HG02943 (cell line): ENCODE measurements around the gene CNMD.
"Not testable (repeated sequence)": the region's sequence is repeated elsewhere in the genome, so short reads cannot be mapped to it uniquely, and the experiment has no call there.

Source experiments
- ATAC-seq: cut with Tn5 transposase; IDR thresholded peaks from one replicate; pipeline ENCODE4 v1.9.1; 2021; ENCODE audit warnings: mild to moderate bottlenecking, low read depth, moderate library complexity; ENCODE audit not compliant: unreplicated experiment

The CNMD gene

DNA sequence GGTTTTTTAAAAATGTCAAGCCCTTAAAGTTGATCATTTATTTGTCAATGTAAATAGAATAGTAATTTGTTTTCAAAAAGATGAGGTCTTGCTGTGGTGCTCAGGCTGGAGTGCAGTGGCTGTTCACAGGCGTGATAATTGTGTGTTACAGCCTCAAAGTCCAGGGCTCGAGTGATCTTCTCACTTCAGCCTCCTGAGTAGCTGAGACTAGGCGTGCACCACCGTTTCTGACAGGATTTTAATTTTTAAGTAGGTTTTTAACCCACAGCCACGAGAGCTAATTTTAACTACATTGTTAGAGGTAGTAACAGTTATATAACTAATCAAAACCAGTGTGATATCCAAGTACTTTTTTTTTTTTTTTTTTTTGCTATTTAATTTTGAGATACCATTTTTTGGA, 43.1 kb downstream of the CNMD start:
- no peak for ATAC-seq

GRCh38 chr13:52695856-52696255, 43.8 kb downstream of the CNMD start:
- ATAC-seq = no peak

DNA sequence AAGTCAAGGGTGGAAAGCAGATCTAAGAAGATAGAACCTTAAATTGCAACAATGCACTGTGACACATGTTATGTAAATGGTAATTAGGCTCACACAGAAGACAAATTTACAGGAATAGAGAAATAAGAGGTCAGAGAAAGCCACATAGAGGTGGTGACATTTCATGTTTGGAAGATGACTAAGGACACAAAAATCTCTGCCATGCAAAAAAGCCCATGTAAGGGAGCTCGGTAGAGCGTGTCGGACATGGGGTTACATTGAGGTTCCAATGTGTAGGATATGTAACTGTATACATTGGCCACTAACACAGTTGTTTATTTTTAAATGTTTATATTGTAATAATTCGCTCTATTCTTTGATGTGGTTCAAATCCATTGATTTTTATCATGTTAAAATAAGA, 53.2 kb downstream of the CNMD start:
- no peak for ATAC-seq

DNA sequence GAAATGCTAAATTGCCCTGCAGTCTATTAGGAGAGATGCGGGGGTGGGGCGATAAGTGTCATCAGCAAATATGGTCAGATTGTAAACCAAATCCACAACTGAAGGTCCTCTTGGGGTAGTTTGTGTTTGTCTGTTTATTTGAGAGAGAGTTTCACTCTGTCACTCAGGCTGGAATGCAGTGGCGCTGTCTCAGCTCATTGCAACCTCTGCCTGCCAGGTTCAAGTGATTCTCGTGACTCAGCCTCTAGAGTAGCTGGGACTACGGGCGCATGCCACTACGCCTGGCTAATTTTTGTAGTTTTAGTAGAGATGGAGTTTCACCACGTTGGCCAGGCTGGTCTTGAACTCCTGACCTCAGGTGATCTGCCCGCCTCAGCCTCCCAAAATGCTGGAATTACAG, 53.8 kb downstream of the CNMD start:
- ATAC-seq = not testable (repeated sequence)

GRCh38 chr13:52677823-52678222, 61.8 kb downstream of the CNMD start:
- no peak for ATAC-seq

GRCh38 chr13:52673465-52673864, 66.2 kb downstream of the CNMD start:
- ATAC-seq = no peak

DNA sequence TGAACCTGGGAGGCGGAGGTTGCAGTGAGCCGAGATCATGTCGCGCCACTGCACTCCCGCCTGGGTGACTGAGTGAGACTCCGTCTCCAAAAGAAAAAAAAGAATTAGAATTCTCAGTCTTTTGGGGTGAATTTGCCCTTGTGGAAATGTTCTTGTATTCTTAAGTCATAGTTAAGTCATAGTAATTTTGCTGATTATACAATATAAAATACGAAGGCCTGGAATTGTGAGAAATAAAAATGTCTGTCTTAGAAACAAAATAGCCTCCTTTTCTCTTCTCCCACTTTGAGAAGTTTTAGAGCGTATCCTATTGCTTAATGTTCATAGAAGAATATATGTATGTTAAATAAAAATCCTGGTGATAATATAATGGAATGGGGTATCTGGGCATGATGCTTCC, 68.9 kb downstream of the CNMD start:
- no peak for ATAC-seq

- ATAC-seq = no peak
Observed at GRCh38 chr13:52669677-52670076, 69.9 kb downstream of the CNMD start.

- ATAC-seq = no peak
Observed at GRCh38 chr13:52665325-52665724, 74.3 kb downstream of the CNMD start.

DNA sequence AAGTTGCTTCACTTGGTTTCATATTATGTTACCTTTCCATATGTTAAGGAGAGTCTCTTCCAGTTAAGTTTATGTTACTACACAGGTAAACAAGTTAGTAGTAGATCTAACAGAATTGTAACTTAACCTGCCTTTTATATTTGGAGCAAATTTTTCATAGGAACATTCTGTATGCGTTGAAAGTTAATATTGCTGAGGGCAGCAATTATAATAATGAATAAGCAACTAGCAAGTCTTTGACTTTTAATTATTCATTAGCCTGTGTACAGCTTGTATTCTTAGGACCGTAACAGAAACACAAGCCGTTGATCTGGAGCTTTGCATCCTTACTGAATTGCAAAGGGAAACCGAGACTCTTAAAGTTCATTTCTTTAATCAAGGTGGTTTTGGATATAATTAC, 75.3 kb downstream of the CNMD start:
- ATAC-seq = no peak

DNA sequence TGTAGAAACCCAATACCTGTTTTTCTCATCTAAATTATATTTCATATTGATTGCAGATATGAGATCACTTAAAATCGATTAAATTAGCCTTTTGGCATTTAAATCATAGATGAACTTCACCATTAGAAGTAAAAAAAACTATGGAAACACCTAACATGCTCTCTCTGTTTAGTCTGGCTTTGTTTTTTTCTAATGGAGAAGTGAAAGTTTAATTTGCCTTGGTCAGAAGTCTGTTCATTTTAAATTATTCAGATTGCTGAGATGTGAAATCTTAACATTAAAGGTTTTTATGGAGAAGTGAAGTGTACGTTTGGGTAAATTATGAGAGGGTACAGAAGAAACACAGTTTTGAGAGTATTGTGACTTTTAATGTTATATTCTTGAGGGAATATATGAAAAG, 80.3 kb downstream of the CNMD start:
- no peak for ATAC-seq
